Mesothelial cell of epicardium (in vitro differentiated cells): Measurements from ENCODE around the gene SLC35C1. TPM values are rescaled to one million over a fixed set of nuclear protein-coding genes. Genes with fewer than 3 reads are reported as not detected.
A peak's percentile ranks its signal among the peaks of the same experiment; 100 is the strongest.

Experiments used
- DNase-seq, 2 experiments: peaks; one replicate each; pipeline ENCODE4 v3.0.0; 2021; ENCODE audit warnings: low spot score in 2 of 2; ENCODE audit not compliant: unreplicated experiment in 2 of 2
- H3K27ac Mint-ChIP-seq: 2 replicates; pipeline ENCODE4 v1.8.0; 2021; ENCODE audit warnings: mixed read lengths
- H3K27me3 Mint-ChIP-seq: 2 replicates; pipeline ENCODE4 v1.8.0; 2021; ENCODE audit warnings: low read depth, mixed read lengths
- H3K36me3 Mint-ChIP-seq: 2 replicates; pipeline ENCODE4 v1.8.0; 2021; ENCODE audit warnings: mixed read lengths
- H3K4me1 Mint-ChIP-seq: 2 replicates; pipeline ENCODE4 v1.8.0; 2021; ENCODE audit warnings: mixed read lengths
- H3K4me3 Mint-ChIP-seq: 2 replicates; pipeline ENCODE4 v1.8.0; 2021; ENCODE audit warnings: mild to moderate bottlenecking, moderate library complexity, mixed read lengths
- H3K9me3 Mint-ChIP-seq: 2 replicates; pipeline ENCODE4 v1.8.0; 2021; ENCODE audit warnings: mixed read lengths
- CTCF ChIP-seq: fragments of 200-600 bp; sonication (generic); IDR thresholded peaks from one replicate; pipeline ENCODE4 v1.5.0; 2021; ENCODE audit warnings: antibody characterized with exemption; ENCODE audit not compliant: unreplicated experiment
- total RNA-seq: library from RNA; stranded (reverse); gene quantifications from 3 replicates; pipeline ENCODE4 v1.2.1, GENCODE V29; 2021

SLC35C1 gene
- total RNA-seq, 1 donor from 2014 or later, result 14.5 TPM

GRCh38 chr11:45800261-45800660 lies 4.7 kb upstream of the SLC35C1 start:
- no peak for TF ChIP-seq CTCF
- Mint-ChIP-seq H3K4me1 (peaks cover 7% of the 10 kb centered on the region), H3K27ac (no peak overlapping the region), H3K36me3 (no peaks in the 10 kb centered on the region), H3K4me3 (no peak overlapping the region), H3K27me3 (no peaks in the 10 kb centered on the region), H3K9me3 (no peaks in the 10 kb centered on the region)
- no peak for DNase-seq

DNA sequence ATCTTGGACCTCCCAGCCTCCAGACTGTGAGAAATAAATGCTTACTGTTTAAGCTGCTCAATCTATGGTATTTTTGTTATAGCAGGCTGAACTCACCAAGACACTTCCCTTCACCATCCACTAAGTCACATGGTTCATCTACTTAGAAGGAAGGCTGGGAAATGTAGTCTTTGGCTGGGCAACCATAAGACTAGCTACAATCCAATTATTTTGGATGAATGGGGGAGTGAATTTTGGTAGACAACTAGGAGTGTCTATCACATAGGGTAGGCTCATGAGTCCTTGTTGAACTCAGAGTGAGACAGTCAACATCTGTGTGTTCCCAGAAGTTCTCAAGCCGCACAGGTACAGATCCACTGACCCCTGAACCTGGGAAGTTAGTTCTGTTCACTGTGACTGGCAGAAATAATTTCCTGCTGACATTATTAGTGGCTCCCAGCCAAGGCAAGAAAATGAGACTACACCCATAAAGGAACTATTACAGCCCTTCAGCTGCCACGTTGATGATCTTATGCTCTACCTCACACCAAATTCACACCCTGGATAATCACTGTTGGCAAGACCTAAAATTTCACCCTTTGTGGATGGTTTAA lies 3.1 kb upstream of the SLC35C1 start:
- no peak for TF ChIP-seq CTCF
- Mint-ChIP-seq H3K36me3 (no peaks in the 10 kb centered on the region), H3K9me3 (no peaks in the 10 kb centered on the region), H3K27ac (no peak overlapping the region), H3K4me3 (no peak overlapping the region), H3K4me1 (peaks cover 19% of the 10 kb centered on the region), H3K27me3 (no peaks in the 10 kb centered on the region)
- no peak for DNase-seq

- H3K4me3 Mint-ChIP-seq, result peak overlapping the region; percentile 41
- DNase-seq, result no peak
- TF ChIP-seq CTCF, result no peak
- no peaks in the 10 kb centered on the region for H3K9me3 Mint-ChIP-seq
- H3K4me1 Mint-ChIP-seq, result peaks cover 27% of the 10 kb centered on the region
- H3K27me3 Mint-ChIP-seq, result no peaks in the 10 kb centered on the region
- H3K36me3 Mint-ChIP-seq, result no peaks in the 10 kb centered on the region
- no peak overlapping the region for H3K27ac Mint-ChIP-seq
Observed at GRCh38 chr11:45802531-45803317, 2.2 kb upstream of the SLC35C1 start.

GRCh38 chr11:45803971-45804760 lies 783 bp upstream of the SLC35C1 start:
- Mint-ChIP-seq H3K4me3 (peak overlapping the region; percentile 96), H3K4me1 (peaks cover 33% of the 10 kb centered on the region), H3K9me3 (no peaks in the 10 kb centered on the region), H3K27ac (peak overlapping the region; percentile 79), H3K27me3 (no peaks in the 10 kb centered on the region), H3K36me3 (peaks cover 2% of the 10 kb centered on the region)
- TF ChIP-seq CTCF, result no peak
- peak; percentile 70 to 83 for DNase-seq

DNA sequence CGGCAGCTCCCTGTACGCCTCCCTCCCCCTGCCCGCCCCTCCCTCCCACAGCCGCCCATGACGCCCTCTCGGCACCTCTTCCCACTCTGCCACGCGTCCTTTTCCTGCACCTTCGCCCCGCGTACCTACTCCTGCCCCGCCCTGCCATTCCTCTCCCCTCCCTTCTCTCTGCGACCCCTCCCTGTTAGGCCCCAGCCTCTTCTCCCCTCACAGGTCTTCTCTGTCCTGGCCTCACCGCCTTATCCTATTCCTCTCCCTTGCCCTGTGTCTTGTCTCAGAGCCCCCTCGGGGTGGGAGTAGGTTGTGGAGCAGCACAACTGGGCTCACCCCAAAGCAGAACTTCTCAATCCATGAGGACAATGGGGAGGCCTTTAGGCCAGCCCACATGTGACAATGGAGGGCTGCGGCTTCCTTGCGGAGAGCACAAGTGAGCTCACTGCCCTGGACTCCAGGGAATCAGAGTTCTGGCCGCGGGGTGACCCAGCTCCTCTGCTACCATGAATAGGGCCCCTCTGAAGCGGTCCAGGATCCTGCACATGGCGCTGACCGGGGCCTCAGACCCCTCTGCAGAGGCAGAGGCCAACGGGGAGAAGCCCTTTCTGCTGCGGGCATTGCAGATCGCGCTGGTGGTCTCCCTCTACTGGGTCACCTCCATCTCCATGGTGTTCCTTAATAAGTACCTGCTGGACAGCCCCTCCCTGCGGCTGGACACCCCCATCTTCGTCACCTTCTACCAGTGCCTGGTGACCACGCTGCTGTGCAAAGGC lies 539 bp downstream of the SLC35C1 start:
- Mint-ChIP-seq H3K36me3 (peaks cover 2% of the 10 kb centered on the region), H3K9me3 (no peaks in the 10 kb centered on the region), H3K27me3 (no peaks in the 10 kb centered on the region), H3K27ac (peak overlapping the region; percentile 91), H3K4me1 (peaks cover 33% of the 10 kb centered on the region), H3K4me3 (peak overlapping the region; percentile 96)
- no peak for TF ChIP-seq CTCF
- DNase-seq, result peak in 1 of 2 experiments; percentile 42
